Measurements from ENCODE around the gene NUAK1. TPM values are rescaled to one million over a fixed set of nuclear protein-coding genes. Genes with fewer than 3 reads are reported as not detected.

The NUAK1 gene
- total and polyA plus RNA-seq, 7 donors, result 1.8 to 12.1 (median 5.8) TPM

- Histone ChIP-seq H3K27ac (no peak overlapping the region), H3K4me1 (peaks cover 0 to 4% (median 0%) of the 10 kb centered on the region in 4 donors), H3K36me3 (no peaks in the 10 kb centered on the region), H3K9me3 (no peaks in the 10 kb centered on the region), H3K4me3 (no peak overlapping the region), H3K27me3 (no peaks in the 10 kb centered on the region)
- intact Hi-C loops (cut with DNase I), result no loop called here
- WGBS, 2 donors, result 78 to 83% methylated on average over 4 of the region's 4 CpGs
- TF ChIP-seq CTCF (IDR thresholded peaks at IDR 0.05) (no peak), POLR2A (IDR thresholded peaks at IDR 0.05) (no peak), POLR2AphosphoS5 (IDR thresholded peaks at IDR 0.05) (no peak), EP300 (IDR thresholded peaks at IDR 0.05) (no peak)
- no peak for DNase-seq
Observed at GRCh38 chr12:106031761-106032622, 106.8 kb downstream of the NUAK1 start.

- Histone ChIP-seq H3K36me3 (no peaks in the 10 kb centered on the region), H3K27ac (no peak overlapping the region), H3K4me3 (no peak overlapping the region), H3K27me3 (no peaks in the 10 kb centered on the region), H3K9me3 (no peaks in the 10 kb centered on the region), H3K4me1 (peaks cover 0 to 4% (median 0%) of the 10 kb centered on the region in 4 donors)
- intact Hi-C loops (cut with DNase I), result no loop called here
- no peak for DNase-seq
- TF ChIP-seq CTCF (IDR thresholded peaks at IDR 0.05) (no peak), EP300 (IDR thresholded peaks at IDR 0.05) (no peak), POLR2AphosphoS5 (IDR thresholded peaks at IDR 0.05) (no peak), POLR2A (IDR thresholded peaks at IDR 0.05) (no peak)
- 42 to 51% methylated on average over 12 of the region's 12 CpGs for WGBS, 2 donors
Observed at GRCh38 chr12:106030210-106031071, 108.3 kb downstream of the NUAK1 start.

GRCh38 chr12:106029532-106029931 is 109.2 kb downstream of the NUAK1 start:
- DNase-seq, result no peak
- Histone ChIP-seq H3K4me1 (peaks cover 0 to 4% (median 0%) of the 10 kb centered on the region in 4 donors), H3K36me3 (no peaks in the 10 kb centered on the region), H3K27me3 (no peaks in the 10 kb centered on the region), H3K9me3 (no peaks in the 10 kb centered on the region), H3K27ac (no peak overlapping the region), H3K4me3 (no peak overlapping the region)
- 80 to 90% methylated on average over 1 of the region's 1 CpG for WGBS, 2 donors
- intact Hi-C loops (cut with DNase I), result no loop called here
- TF ChIP-seq POLR2A (IDR thresholded peaks at IDR 0.05) (no peak), EP300 (IDR thresholded peaks at IDR 0.05) (no peak)

- H3K27me3 ChIP-seq, result no peaks in the 10 kb centered on the region
- H3K9me3 ChIP-seq, result no peaks in the 10 kb centered on the region
- H3K36me3 ChIP-seq, result no peaks in the 10 kb centered on the region
- no peak overlapping the region for H3K4me3 ChIP-seq
- no peak for DNase-seq
- no peak overlapping the region for H3K27ac ChIP-seq
- intact Hi-C loops (cut with DNase I), result no loop called here
- TF ChIP-seq POLR2AphosphoS5 (IDR thresholded peaks at IDR 0.05), result no peak
- TF ChIP-seq CTCF (IDR thresholded peaks at IDR 0.05), result no peak
- TF ChIP-seq EP300 (IDR thresholded peaks at IDR 0.05), result no peak
- no peak for TF ChIP-seq POLR2A (IDR thresholded peaks at IDR 0.05)
- WGBS, 2 donors, result 86 to 91% methylated on average over 6 of the region's 6 CpGs
- H3K4me1 ChIP-seq, result peaks cover 0 to 4% (median 0%) of the 10 kb centered on the region in 4 donors
Observed at GRCh38 chr12:106027911-106028310, 110.8 kb downstream of the NUAK1 start.

- intact Hi-C loops (cut with DNase I), result no loop called here
- no peaks in the 10 kb centered on the region for H3K27me3 ChIP-seq
Observed at GRCh38 chr12:106027286-106027685, 111.5 kb downstream of the NUAK1 start.

More at GRCh38 chr12:106027286-106027685, 111.5 kb downstream of the NUAK1 start:
- 76 to 77% methylated on average over 5 of the region's 5 CpGs for WGBS, 2 donors
- no peaks in the 10 kb centered on the region for H3K36me3 ChIP-seq
- no peak overlapping the region for H3K27ac ChIP-seq
- no peaks in the 10 kb centered on the region for H3K9me3 ChIP-seq
- H3K4me3 ChIP-seq, result no peak overlapping the region
- no peak for DNase-seq
- TF ChIP-seq EP300 (IDR thresholded peaks at IDR 0.05) (no peak), CTCF (IDR thresholded peaks at IDR 0.05) (no peak), POLR2AphosphoS5 (IDR thresholded peaks at IDR 0.05) (no peak), POLR2A (IDR thresholded peaks at IDR 0.05) (no peak)
- peaks cover 0 to 4% (median 0%) of the 10 kb centered on the region in 4 donors for H3K4me1 ChIP-seq
